GM23338 (cell line): ENCODE data around the gene C2. TPM values are rescaled to one million over a fixed set of nuclear protein-coding genes. Genes with fewer than 3 reads are reported as not detected.

Experiments
- ATAC-seq: fragments of 200-7000 bp; cut with Tn5 transposase; 3 replicates; pipeline ENCODE4 v1.9.1; 2020
- DNase-seq: peaks from one replicate; pipeline ENCODE4 v3.0.0-alpha.2; 2015; ENCODE audit warnings: low spot score
- H2AFZ ChIP-seq: fragments of 200-600 bp; sonication (generic); 2 replicates; pipeline ENCODE4 v1.8.0; 2016; ENCODE audit warnings: antibody characterized with exemption, mild to moderate bottlenecking, moderate library complexity
- H3F3A ChIP-seq: fragments of 200-600 bp; sonication (generic); replicated peaks from 2 replicates; pipeline ENCODE4 v1.8.0; 2017; ENCODE audit warnings: antibody characterized with exemption, mixed run types, low read depth
- H3K27ac ChIP-seq: fragments of 200-600 bp; sonication (generic); 2 replicates; pipeline ENCODE4 v1.6.1; 2016; ENCODE audit warnings: low read depth
- H3K27me3 ChIP-seq: fragments of 200-600 bp; sonication (generic); 2 replicates; pipeline ENCODE4 v1.8.0; 2016; ENCODE audit warnings: mild to moderate bottlenecking, mixed run types, moderate library complexity; ENCODE audit not compliant: insufficient read depth
- H3K36me3 ChIP-seq: fragments of 200-600 bp; sonication (generic); 2 replicates; pipeline ENCODE4 v1.8.0; 2016; ENCODE audit warnings: mild to moderate bottlenecking; ENCODE audit not compliant: insufficient read depth
- H3K4me1 ChIP-seq: fragments of 200-600 bp; sonication (generic); 2 replicates; pipeline ENCODE4 v1.8.0; 2016; ENCODE audit warnings: mild to moderate bottlenecking, moderate library complexity; ENCODE audit not compliant: insufficient read depth
- H3K4me2 ChIP-seq: fragments of 200-600 bp; sonication (generic); 2 replicates; pipeline ENCODE4 v1.7.1; 2017; ENCODE audit warnings: mixed run types
- H3K4me3 ChIP-seq: fragments of 200-600 bp; sonication (generic); 2 replicates; pipeline ENCODE4 v1.6.1; 2016; ENCODE audit warnings: mixed run types
- H3K79me2 ChIP-seq: fragments of 200-600 bp; sonication (generic); replicated peaks from 2 replicates; pipeline ENCODE4 v1.8.0; 2017; ENCODE audit warnings: mild to moderate bottlenecking; ENCODE audit not compliant: insufficient read depth
- H3K9me2 ChIP-seq: fragments of 200-600 bp; sonication (generic); 2 replicates; pipeline ENCODE4 v1.8.0; 2017; ENCODE audit not compliant: insufficient read depth
- H4K20me1 ChIP-seq: fragments of 200-600 bp; sonication (generic); replicated peaks from 2 replicates; pipeline ENCODE4 v1.8.0; 2017; ENCODE audit warnings: mild to moderate bottlenecking; ENCODE audit not compliant: insufficient read depth
- H3K27ac Mint-ChIP-seq: 2 replicates; pipeline ENCODE4 v1.8.0; 2020; ENCODE audit warnings: inconsistent platforms, mild to moderate bottlenecking, moderate library complexity, mixed read lengths
- H3K27me3 Mint-ChIP-seq: 3 replicates; pipeline ENCODE4 v1.8.0; 2022; ENCODE audit warnings: low read depth, mild to moderate bottlenecking, moderate library complexity, mixed read lengths, inconsistent platforms; ENCODE audit not compliant: insufficient read depth, poor library complexity
- H3K36me3 Mint-ChIP-seq: 3 replicates; pipeline ENCODE4 v1.8.0; 2021; ENCODE audit warnings: low read depth, mild to moderate bottlenecking, inconsistent platforms, moderate library complexity, mixed read lengths
- H3K4me1 Mint-ChIP-seq: 3 replicates; pipeline ENCODE4 v1.8.0; 2020; ENCODE audit warnings: mild to moderate bottlenecking, inconsistent platforms, mixed read lengths
- H3K4me3 Mint-ChIP-seq: 3 replicates; pipeline ENCODE4 v1.8.0; 2021; ENCODE audit warnings: moderate library complexity, mild to moderate bottlenecking, inconsistent platforms, mixed read lengths
- H3K9me3 Mint-ChIP-seq: 3 replicates; pipeline ENCODE4 v1.8.0; 2020; ENCODE audit warnings: moderate library complexity, mild to moderate bottlenecking, inconsistent platforms, mixed read lengths
- CREB1 ChIP-seq: fragments of 250-450 bp; sonication (Bioruptor Pico); IDR thresholded peaks from 2 replicates; pipeline ENCODE4 v1.5.0; 2020; ENCODE audit warnings: low read depth, mild to moderate bottlenecking, moderate library complexity
- ETS1 ChIP-seq: IDR thresholded peaks from 2 replicates; pipeline ENCODE4 v1.6.1; 2016; ENCODE audit warnings: antibody characterized with exemption
- EZH2 ChIP-seq: fragments of 200-600 bp; sonication (generic); IDR thresholded peaks from one replicate; pipeline ENCODE4 v1.8.0; 2017; ENCODE audit warnings: antibody characterized with exemption, mild to moderate bottlenecking, low read depth; ENCODE audit not compliant: unreplicated experiment
- JUNB ChIP-seq: IDR thresholded peaks from one replicate; pipeline ENCODE4 v1.6.1; 2016; ENCODE audit warnings: antibody characterized with exemption; ENCODE audit not compliant: unreplicated experiment
- NANOG ChIP-seq: IDR thresholded peaks from 2 replicates; pipeline ENCODE4 v1.6.1; 2016; ENCODE audit warnings: antibody characterized with exemption, borderline replicate concordance
- POLR2AphosphoS5 ChIP-seq: IDR thresholded peaks from 2 replicates; pipeline ENCODE4 v1.6.1; 2016; ENCODE audit warnings: antibody characterized with exemption, low read depth
- REST ChIP-seq: IDR thresholded peaks from one replicate; pipeline ENCODE4 v1.6.1; 2018; ENCODE audit warnings: antibody characterized with exemption; ENCODE audit not compliant: unreplicated experiment
- STAT1 ChIP-seq: IDR thresholded peaks from one replicate; pipeline ENCODE4 v1.6.1; 2016; ENCODE audit warnings: antibody characterized with exemption; ENCODE audit not compliant: unreplicated experiment
- ZNF462 ChIP-seq: fragments of 250-450 bp; sonication (Bioruptor Pico); IDR thresholded peaks from 2 replicates; pipeline ENCODE4 v1.5.0; 2020; ENCODE audit warnings: mild to moderate bottlenecking, moderate library complexity
- polyA plus RNA-seq: library from polyadenylated mRNA; unstranded; fragments of >200 nt; fragmentation: Nextera tagmentation; extraction: Ambion mirVana; gene quantifications from 2 replicates; pipeline ENCODE4 v1.2.1, GENCODE V29; 2016
- total RNA-seq: library from RNA; depleted of rRNA; stranded (reverse); fragments of >200 nt; shearing (Covaris generic); gene quantifications from 2 replicates; pipeline ENCODE4 v1.2.3, GENCODE V29; 2014

The C2 gene
- total and polyA plus RNA-seq, 2 experiments from 2014 or later = 0.16 to 1.7 TPM

- Histone ChIP-seq H3K79me2 (no peaks in the 10 kb centered on the region), H3K4me2 (no peak overlapping the region), H3K27me3 (no peaks in the 10 kb centered on the region), H3K4me1 (no peaks in the 10 kb centered on the region), H4K20me1 (no peaks in the 10 kb centered on the region; the same call in 1 of the 2 replicates), H2AFZ (no peak overlapping the region), H3K4me3 (no peak overlapping the region), H3K9me2 (no peaks in the 10 kb centered on the region), H3K36me3 (peaks cover 6% of the 10 kb centered on the region; the same call in 1 of the 2 replicates), H3F3A (0 out of 2 replicates have a peak, but pooled peaks cover 6% of the 10 kb centered on the region), H3K27ac (no peak overlapping the region)
- Mint-ChIP-seq H3K27ac (no peak overlapping the region), H3K4me1 (no peaks in the 10 kb centered on the region; the same call in 1 of the 3 replicates), H3K27me3 (peaks cover 19% of the 10 kb centered on the region), H3K4me3 (no peak overlapping the region), H3K9me3 (peaks cover 3% of the 10 kb centered on the region; the same call in 1 of the 3 replicates), H3K36me3 (peaks cover 17% of the 10 kb centered on the region)
- TF ChIP-seq CREB1 (CRISPR knock-in tag) (no peak), EZH2 (no peak)
- ATAC-seq (no peak), DNase-seq (no peak)
These were observed 21.4 kb downstream of the C2 start for GRCh38 chr6:31948753-31949413.

GRCh38 chr6:31949926-31950548, 22.5 kb downstream of the C2 start:
- Mint-ChIP-seq H3K4me3 (no peak overlapping the region; the same call in 2 of the 3 replicates), H3K27ac (no peak overlapping the region), H3K27me3 (peaks cover 16% of the 10 kb centered on the region), H3K9me3 (peaks cover 3% of the 10 kb centered on the region; the same call in 1 of the 3 replicates), H3K36me3 (peaks cover 28% of the 10 kb centered on the region), H3K4me1 (no peaks in the 10 kb centered on the region; the same call in 1 of the 3 replicates)
- 0 out of 2 replicates have a peak, but pooled peaks cover 6% of the 10 kb centered on the region for H3F3A ChIP-seq
- ATAC-seq = no peak
- H3K79me2 ChIP-seq = no peaks in the 10 kb centered on the region
- H4K20me1 ChIP-seq = no peaks in the 10 kb centered on the region; the same call in 1 of the 2 replicates
- H3K27ac ChIP-seq = no peak overlapping the region
- H3K4me2 ChIP-seq = no peak overlapping the region
- H3K27me3 ChIP-seq = no peaks in the 10 kb centered on the region
- no peak overlapping the region for H3K4me3 ChIP-seq
- peaks cover 6% of the 10 kb centered on the region; the same call in 1 of the 2 replicates for H3K36me3 ChIP-seq
- no peaks in the 10 kb centered on the region for H3K4me1 ChIP-seq
- no peaks in the 10 kb centered on the region for H3K9me2 ChIP-seq
- no peak for DNase-seq
- no peak overlapping the region for H2AFZ ChIP-seq
- TF ChIP-seq NANOG = no peak
- TF ChIP-seq ZNF462 (CRISPR knock-in tag) = no peak
- TF ChIP-seq JUNB = no peak
- no peak for TF ChIP-seq REST
- no peak for TF ChIP-seq EZH2
- TF ChIP-seq STAT1 = no peak
- no peak for TF ChIP-seq POLR2AphosphoS5
- TF ChIP-seq ETS1 = no peak
